ENCODE measurements around the gene PBXIP1. TPM values are rescaled to one million over a fixed set of nuclear protein-coding genes. Genes with fewer than 3 reads are reported as not detected.

The PBXIP1 gene
- total and polyA plus RNA-seq, 10 of the 15 experiments (the other 5 are each of a cell fraction or from before 2014, with no cell fraction given) = 0.63 to 25.6 (median 15.4) TPM

DNA sequence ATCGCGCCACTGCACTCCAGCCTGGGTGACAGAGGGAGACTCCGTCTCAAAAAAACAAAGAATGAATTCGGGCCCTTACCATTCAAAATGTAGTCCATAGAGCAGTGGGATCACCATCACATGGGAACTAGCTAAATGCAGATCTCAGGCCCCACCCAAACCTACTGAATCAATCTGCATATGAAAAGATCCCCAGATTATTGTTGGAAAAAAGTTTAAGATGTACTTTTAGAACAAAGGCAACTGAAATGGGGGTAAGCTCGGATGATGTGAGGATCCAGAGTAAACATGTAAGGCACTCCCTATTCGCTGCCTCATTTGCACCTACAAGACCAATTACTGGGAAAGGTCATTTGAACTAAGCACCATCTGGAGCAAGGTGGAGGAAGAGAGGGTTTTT lies 26.4 kb upstream of the PBXIP1 start:
- H2AFZ ChIP-seq (ENCODE audit: control insufficient read depth, low read depth, low read length) = peak overlapping the region; percentile 91
- TF ChIP-seq NFYA (IDR thresholded peaks at IDR 0.05; ENCODE audit: borderline replicate concordance, low read depth, low read length) = no peak
- in situ Hi-C loops (cut with MboI) = no loop called here
- DNase-seq (ENCODE audit: low read depth, low spot score) (no peak), ATAC-seq (no peak), FAIRE-seq (no peak)
- ChIA-PET POLR2A (interaction anchor here (1.3 to 3.0 kb wide), 8 partner anchors 8 to 42 kb away, joined by 4 to 17 read pairs (median 10); partner anchors contain the start of genes CKS1B, LENEP, PBXIP1 and SHC1), CTCF (interaction anchor here (0.6 to 20.6 kb wide), 7 partner anchors 8 to 358 kb away, joined by 3 to 226 read pairs (median 10); partner anchors contain the start of genes CKS1B, LENEP, PBXIP1 and ZBTB7B), RAD21 (ENCODE audit: unreplicated experiment) (interaction anchor here (1.4 to 3.0 kb wide), 4 partner anchors 9 to 17 kb away, joined by 4 to 24 read pairs (median 8); partner anchors contain the start of genes LENEP and SHC1), SMC1A (ENCODE audit: uncharacterized antibody, unreplicated experiment) (interaction anchor here (1.1 to 6.5 kb wide), 6 partner anchors 8 to 35 kb away, joined by 4 to 69 read pairs (median 8); partner anchors contain the start of genes CKS1B, LENEP, PBXIP1 and PYGO2)
- H3K27ac ChIP-seq (ENCODE audit: control insufficient read depth, insufficient read depth) = peak overlapping the region; percentile 79
- peaks cover 34% of the 10 kb centered on the region for H3K79me2 ChIP-seq (ENCODE audit: control insufficient read depth, insufficient read depth, low read length)
- intact Hi-C loops (cut with micrococcal nuclease; ENCODE audit: unreplicated experiment) = loop anchor here (2.0 kb wide), 1 partner anchor 16 kb away; no protein-coding TSS in a partner anchor
- peaks cover 6% of the 10 kb centered on the region for H3K4me1 ChIP-seq (ENCODE audit: control insufficient read depth, insufficient read depth, low read length)
- TSS peak; percentile 100 for BruUV-seq (replicated peaks)
- peak overlapping the region; percentile 72 for H3K4me3 ChIP-seq
- H4K20me1 ChIP-seq (ENCODE audit: control insufficient read depth, insufficient read depth) = no peaks in the 10 kb centered on the region
- peaks cover 0 to 16% of the 10 kb centered on the region in 2 experiments; a peak in 3 of 4 replicates for H3K36me3 ChIP-seq (ENCODE audit: control insufficient read depth in 2 of 2, insufficient read depth in 2 of 2, low read length in 1 of 2)
- peak overlapping the region; percentile 53 for H3K9ac ChIP-seq (ENCODE audit: control insufficient read depth, insufficient read depth, low read length)
- H3K27me3 ChIP-seq (replicated peaks in 1 of 2; ENCODE audit: control insufficient read depth in 2 of 2, insufficient read depth in 2 of 2, low read length in 1 of 2) = no peaks in the 10 kb centered on the region
- H3K4me2 ChIP-seq (ENCODE audit: control insufficient read depth, insufficient read depth) = peak overlapping the region; percentile 90
- 71% methylated on average over 6 of the region's 6 CpGs for WGBS (ENCODE audit: insufficient coverage, insufficient replicate concordance, low lambda C conversion rate, missing lambda C conversion rate)
- no peaks in the 10 kb centered on the region for H3K9me3 ChIP-seq (replicated peaks; ENCODE audit: control insufficient read depth, insufficient read depth, low read length)

DNA sequence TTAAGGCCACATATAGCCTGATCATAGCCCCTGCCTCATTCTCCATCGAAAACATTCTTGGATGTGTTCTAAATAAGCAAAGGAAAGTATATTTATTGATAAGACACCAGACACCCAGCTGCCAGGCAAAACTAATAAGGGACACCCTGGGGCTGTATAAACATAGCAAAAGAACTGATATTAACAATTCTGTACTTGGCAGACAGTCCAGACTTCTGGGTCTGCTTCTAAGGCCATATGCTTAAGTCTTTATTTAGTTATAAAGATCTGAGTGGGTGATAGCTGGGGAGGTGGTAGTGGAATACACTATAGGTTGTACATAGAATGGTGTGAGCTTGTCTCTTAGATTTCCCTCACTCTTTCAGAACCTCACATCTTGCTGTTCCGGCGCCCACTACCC lies 22.5 kb upstream of the PBXIP1 start:
- TF ChIP-seq SIX5 (IDR thresholded peaks at IDR 0.05; ENCODE audit: low read depth, low read length, severe bottlenecking) (no peak), NFYA (IDR thresholded peaks at IDR 0.05; ENCODE audit: borderline replicate concordance, low read depth, low read length) (no peak)
- SMC1A ChIA-PET (ENCODE audit: uncharacterized antibody, unreplicated experiment) = interaction anchor here (1.1 to 1.9 kb wide), 4 partner anchors 16 to 419 kb away, joined by 3 to 9 read pairs (median 4); partner anchors contain the start of gene LENEP
- ATAC-seq = no peak
- Histone ChIP-seq H3K4me1 (ENCODE audit: control insufficient read depth, insufficient read depth, low read length) (peaks cover 15% of the 10 kb centered on the region), H3K4me3 (no peak overlapping the region), H3K79me2 (ENCODE audit: control insufficient read depth, insufficient read depth, low read length) (peaks cover 47% of the 10 kb centered on the region), H3K36me3 (ENCODE audit: control insufficient read depth in 2 of 2, insufficient read depth in 2 of 2, low read length in 1 of 2) (peaks cover 0 to 16% of the 10 kb centered on the region in 2 experiments; a peak in 3 of 4 replicates), H4K20me1 (ENCODE audit: control insufficient read depth, insufficient read depth) (no peaks in the 10 kb centered on the region), H2AFZ (ENCODE audit: control insufficient read depth, low read depth, low read length) (no peak overlapping the region), H3K4me2 (ENCODE audit: control insufficient read depth, insufficient read depth) (no peak overlapping the region), H3K27ac (ENCODE audit: control insufficient read depth, insufficient read depth) (peak overlapping the region; percentile 34), H3K9ac (ENCODE audit: control insufficient read depth, insufficient read depth, low read length) (no peak overlapping the region; the same call in 1 of the 2 replicates), H3K9me3 (replicated peaks; ENCODE audit: control insufficient read depth, insufficient read depth, low read length) (no peaks in the 10 kb centered on the region), H3K27me3 (replicated peaks in 1 of 2; ENCODE audit: control insufficient read depth in 2 of 2, insufficient read depth in 2 of 2, low read length in 1 of 2) (no peaks in the 10 kb centered on the region)
- WGBS (ENCODE audit: insufficient coverage, insufficient replicate concordance, low lambda C conversion rate, missing lambda C conversion rate) = 84% methylated on average over 3 of the region's 3 CpGs
- BruUV-seq (replicated peaks) = no TSS peak
- no peak for FAIRE-seq
- CTCF ChIA-PET = interaction anchor here (0.8 to 20.6 kb wide), 5 partner anchors 19 to 168 kb away, joined by 3 to 226 read pairs (median 4); partner anchors contain the start of genes LENEP and ZBTB7B
- RAD21 ChIA-PET (ENCODE audit: unreplicated experiment) = interaction anchor here (1.7 kb wide), 1 partner anchor 21 kb away, joined by 6 read pairs; no protein-coding TSS in a partner anchor
- in situ Hi-C loops (cut with MboI) (no loop called here), intact Hi-C loops (cut with micrococcal nuclease; ENCODE audit: unreplicated experiment) (no loop called here)
- no peak for DNase-seq (ENCODE audit: low read depth, low spot score)
- POLR2A ChIA-PET = interaction anchor here (0.5 to 1.6 kb wide), 4 partner anchors 8 to 50 kb away, joined by 3 to 5 read pairs (median 4); partner anchors contain the start of gene SHC1
